Measurements from ENCODE around the gene DCP1A.

DNA sequence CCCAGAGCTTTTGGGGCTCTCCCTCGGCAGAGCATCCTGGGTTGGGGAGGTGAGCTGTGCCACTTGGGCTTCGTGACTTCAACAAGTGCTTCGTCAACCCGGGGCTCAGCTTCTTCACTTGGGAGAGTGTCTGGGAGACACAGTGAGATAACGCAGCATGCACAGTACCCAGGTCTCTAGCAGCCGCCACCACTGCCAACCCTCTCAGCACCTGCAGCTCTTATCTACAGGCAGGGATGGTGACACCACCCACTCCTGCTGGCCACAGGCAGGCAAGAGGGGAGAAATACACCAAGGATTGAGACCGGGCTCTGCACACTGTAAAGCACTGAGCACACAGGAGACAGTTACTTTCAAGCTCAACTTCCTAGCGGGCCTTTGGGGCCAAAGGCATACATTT is 103.1 kb downstream of the DCP1A start:
- TF ChIP-seq, protein P1, sequence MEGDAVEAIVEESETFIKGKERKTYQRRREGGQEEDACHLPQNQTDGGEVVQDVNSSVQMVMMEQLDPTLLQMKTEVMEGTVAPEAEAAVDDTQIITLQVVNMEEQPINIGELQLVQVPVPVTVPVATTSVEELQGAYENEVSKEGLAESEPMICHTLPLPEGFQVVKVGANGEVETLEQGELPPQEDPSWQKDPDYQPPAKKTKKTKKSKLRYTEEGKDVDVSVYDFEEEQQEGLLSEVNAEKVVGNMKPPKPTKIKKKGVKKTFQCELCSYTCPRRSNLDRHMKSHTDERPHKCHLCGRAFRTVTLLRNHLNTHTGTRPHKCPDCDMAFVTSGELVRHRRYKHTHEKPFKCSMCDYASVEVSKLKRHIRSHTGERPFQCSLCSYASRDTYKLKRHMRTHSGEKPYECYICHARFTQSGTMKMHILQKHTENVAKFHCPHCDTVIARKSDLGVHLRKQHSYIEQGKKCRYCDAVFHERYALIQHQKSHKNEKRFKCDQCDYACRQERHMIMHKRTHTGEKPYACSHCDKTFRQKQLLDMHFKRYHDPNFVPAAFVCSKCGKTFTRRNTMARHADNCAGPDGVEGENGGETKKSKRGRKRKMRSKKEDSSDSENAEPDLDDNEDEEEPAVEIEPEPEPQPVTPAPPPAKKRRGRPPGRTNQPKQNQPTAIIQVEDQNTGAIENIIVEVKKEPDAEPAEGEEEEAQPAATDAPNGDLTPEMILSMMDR (IDR thresholded peaks at IDR 0.05; ENCODE audit: extremely low read depth in 1 of 2, insufficient read depth in 1 of 2, low read depth in 1 of 2, low read length in 2 of 2): no peak
- TF ChIP-seq POLR2AphosphoS5 (IDR thresholded peaks at IDR 0.05; ENCODE audit: insufficient read depth, low read depth, low read length) (no peak), GATA2 (IDR thresholded peaks at IDR 0.05; ENCODE audit: insufficient read depth, insufficient read length, low read depth, low read length) (no peak), MYC (IDR thresholded peaks at IDR 0.05; ENCODE audit: low read depth, low read length) (no peak), EZH2 (IDR thresholded peaks at IDR 0.05; ENCODE audit: borderline replicate concordance, low read depth, low read length, severe bottlenecking) (no peak), JUN (IDR thresholded peaks at IDR 0.05; ENCODE audit: borderline replicate concordance, insufficient read depth, insufficient read length, low read depth) (no peak), POLR2A (IDR thresholded peaks at IDR 0.05; ENCODE audit: low read depth, low read length) (no peak)

All from endothelial cell of umbilical vein (primary cell).